Muscle layer of duodenum (tissue), 2 donors: ENCODE results near the gene OSBPL1A.
A peak's percentile ranks its signal among the peaks of the same experiment; 100 is the strongest.

Experiments
- H3K27ac ChIP-seq: one replicate; pipeline ENCODE4 v1.7.0; 2013; ENCODE audit warnings: mild to moderate bottlenecking, low read length
- H3K27me3 ChIP-seq: one replicate; pipeline ENCODE4 v1.7.0; 2013; ENCODE audit warnings: low read depth, mild to moderate bottlenecking, control low read depth, low read length
- H3K36me3 ChIP-seq, 2 donors: one replicate each; pipeline ENCODE4 v1.7.0; 2013; ENCODE audit warnings: low read length in 2 of 2, control low read depth in 1 of 2, mild to moderate bottlenecking in 1 of 2; ENCODE audit not compliant: insufficient read depth in 2 of 2, control insufficient read depth in 1 of 2
- H3K4me1 ChIP-seq, 2 donors: one replicate each; pipeline ENCODE4 v1.7.0; 2013; ENCODE audit warnings: low read length in 2 of 2, mild to moderate bottlenecking in 2 of 2, control low read depth in 1 of 2, moderate library complexity in 1 of 2; ENCODE audit not compliant: insufficient read depth in 2 of 2, control insufficient read depth in 1 of 2
- H3K4me3 ChIP-seq, 2 donors: one replicate each; pipeline ENCODE4 v1.7.0; 2013; ENCODE audit warnings: low read length in 2 of 2, low read depth in 1 of 2, mild to moderate bottlenecking in 1 of 2
- H3K9me3 ChIP-seq, 2 donors: one replicate each; pipeline ENCODE4 v1.7.0; 2013; ENCODE audit warnings: low read length in 2 of 2, control low read depth in 1 of 2, mild to moderate bottlenecking in 1 of 2; ENCODE audit not compliant: control insufficient read depth in 1 of 2
- donor health status: healthy.

The OSBPL1A gene

GRCh38 chr18:24277516-24278195 lies 120.0 kb downstream of the OSBPL1A start:
- H3K9me3 ChIP-seq: no peaks in the 10 kb centered on the region
- no peak overlapping the region for H3K27ac ChIP-seq
- H3K4me1 ChIP-seq: peaks cover 6 to 8% of the 10 kb centered on the region in 2 donors
- H3K27me3 ChIP-seq: no peaks in the 10 kb centered on the region
- H3K4me3 ChIP-seq: no peak overlapping the region
- no peaks in the 10 kb centered on the region for H3K36me3 ChIP-seq

DNA sequence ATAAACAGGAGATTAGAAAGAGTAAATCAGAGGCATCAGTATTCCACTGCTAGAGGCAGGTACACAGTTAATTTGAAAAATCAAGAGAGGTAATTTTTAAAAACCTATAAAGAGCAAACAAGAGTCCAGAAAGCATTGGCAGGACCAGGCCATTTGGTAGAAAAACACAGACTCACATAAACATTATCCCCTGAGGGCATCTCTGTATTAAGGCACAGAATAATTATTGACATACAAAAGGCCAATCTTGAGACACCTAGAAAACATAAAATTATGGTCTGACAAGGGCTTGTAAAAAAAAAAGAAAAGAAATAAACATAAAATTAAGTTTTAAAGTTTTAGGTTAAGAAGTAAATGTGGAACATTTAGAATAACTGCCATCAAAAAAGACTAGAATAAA lies 120.6 kb downstream of the OSBPL1A start:
- no peaks in the 10 kb centered on the region for H3K9me3 ChIP-seq
- peaks cover 10 to 13% of the 10 kb centered on the region in 2 donors for H3K4me1 ChIP-seq
- no peaks in the 10 kb centered on the region for H3K27me3 ChIP-seq
- H3K4me3 ChIP-seq: no peak overlapping the region
- H3K36me3 ChIP-seq: no peaks in the 10 kb centered on the region
- no peak overlapping the region for H3K27ac ChIP-seq

- no peak overlapping the region for H3K27ac ChIP-seq
- no peak overlapping the region for H3K4me3 ChIP-seq
- no peaks in the 10 kb centered on the region for H3K9me3 ChIP-seq
- H3K36me3 ChIP-seq: no peaks in the 10 kb centered on the region
- peaks cover 10 to 18% of the 10 kb centered on the region in 2 donors for H3K4me1 ChIP-seq
- H3K27me3 ChIP-seq: no peaks in the 10 kb centered on the region
Observed at GRCh38 chr18:24274837-24275236, 122.8 kb downstream of the OSBPL1A start.

DNA sequence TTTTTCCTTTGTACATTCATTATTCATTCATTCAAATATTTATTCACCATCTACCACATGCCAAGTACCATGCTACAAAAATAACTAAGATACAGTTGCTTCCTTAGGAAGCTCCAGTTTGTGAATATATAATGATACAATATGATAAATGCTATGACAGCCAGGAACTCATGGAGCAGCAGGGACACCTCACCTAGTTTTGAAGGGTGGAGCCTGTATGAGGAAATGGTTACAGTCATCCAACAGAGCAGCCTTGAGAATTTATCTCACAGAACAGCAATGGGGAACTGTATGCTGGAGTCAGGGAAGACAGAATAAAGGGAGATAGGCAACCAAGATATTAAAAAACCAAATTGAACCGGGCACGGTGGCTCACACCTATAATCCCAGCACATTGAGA lies 124.0 kb downstream of the OSBPL1A start:
- Histone ChIP-seq H3K36me3 (no peaks in the 10 kb centered on the region), H3K4me1 (peaks cover 10 to 26% of the 10 kb centered on the region in 2 donors), H3K4me3 (no peak overlapping the region), H3K27me3 (no peaks in the 10 kb centered on the region), H3K27ac (no peak overlapping the region), H3K9me3 (no peaks in the 10 kb centered on the region)

GRCh38 chr18:24272229-24272525 lies 125.4 kb downstream of the OSBPL1A start:
- Histone ChIP-seq H3K4me1 (peaks cover 10 to 26% of the 10 kb centered on the region in 2 donors), H3K36me3 (no peaks in the 10 kb centered on the region), H3K27me3 (no peaks in the 10 kb centered on the region), H3K4me3 (peak overlapping the region; percentile 75 to 81), H3K9me3 (no peaks in the 10 kb centered on the region), H3K27ac (peak overlapping the region; percentile 92)

DNA sequence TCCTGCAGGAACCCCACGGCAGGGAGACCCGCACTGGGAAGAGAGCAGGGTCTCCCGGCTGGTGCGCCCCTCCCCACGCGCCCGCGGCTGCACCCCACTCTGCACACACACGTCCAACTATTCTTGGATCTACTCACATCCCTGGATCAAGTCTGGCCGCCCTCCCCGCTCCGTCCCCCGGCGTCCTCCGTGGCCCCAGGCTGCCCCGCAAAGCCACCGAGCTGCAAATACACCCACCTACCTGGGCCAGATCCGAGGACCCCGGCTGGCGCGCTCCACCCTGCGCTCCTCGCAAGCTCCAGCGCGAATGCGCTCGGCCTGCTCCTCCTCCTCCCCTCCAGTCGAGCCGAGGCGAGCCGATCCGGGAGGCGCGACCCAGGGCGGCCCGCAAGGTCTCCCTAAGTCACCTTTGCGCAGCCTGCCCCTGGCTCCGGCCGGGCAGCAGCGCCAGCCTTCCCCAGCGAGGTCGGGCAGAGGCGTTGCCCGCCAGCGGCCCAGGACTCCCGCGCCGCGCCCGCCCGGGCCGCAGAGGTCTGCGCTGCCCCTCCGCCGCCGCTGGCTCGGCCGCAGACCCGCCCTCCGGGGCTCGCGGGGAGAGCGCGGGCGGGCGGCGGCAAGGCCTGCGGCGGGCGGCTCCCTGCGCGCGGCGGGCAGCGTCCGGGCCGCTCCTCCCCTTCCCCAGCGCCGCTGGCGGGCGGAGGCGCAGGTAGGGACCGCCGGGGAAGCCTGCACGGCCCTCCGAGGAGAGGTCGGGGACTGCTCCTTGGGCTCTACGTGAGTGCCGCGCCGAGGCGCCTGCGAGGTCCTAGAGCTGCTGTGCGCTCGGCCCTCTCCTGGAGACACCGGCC lies 126.0 kb downstream of the OSBPL1A start:
- Histone ChIP-seq H3K9me3 (no peaks in the 10 kb centered on the region), H3K27ac (peak overlapping the region; percentile 92), H3K27me3 (no peaks in the 10 kb centered on the region), H3K4me1 (peaks cover 10 to 26% of the 10 kb centered on the region in 2 donors), H3K4me3 (peak overlapping the region; percentile 75 to 81), H3K36me3 (no peaks in the 10 kb centered on the region)

- H3K9me3 ChIP-seq: no peaks in the 10 kb centered on the region
- H3K36me3 ChIP-seq: no peaks in the 10 kb centered on the region
- peak overlapping the region; percentile 61 to 81 for H3K4me3 ChIP-seq
- H3K4me1 ChIP-seq: peaks cover 10 to 29% of the 10 kb centered on the region in 2 donors
- peak overlapping the region; percentile 58 for H3K27ac ChIP-seq
- no peaks in the 10 kb centered on the region for H3K27me3 ChIP-seq
Observed at GRCh38 chr18:24270937-24271380, 126.7 kb downstream of the OSBPL1A start.

DNA sequence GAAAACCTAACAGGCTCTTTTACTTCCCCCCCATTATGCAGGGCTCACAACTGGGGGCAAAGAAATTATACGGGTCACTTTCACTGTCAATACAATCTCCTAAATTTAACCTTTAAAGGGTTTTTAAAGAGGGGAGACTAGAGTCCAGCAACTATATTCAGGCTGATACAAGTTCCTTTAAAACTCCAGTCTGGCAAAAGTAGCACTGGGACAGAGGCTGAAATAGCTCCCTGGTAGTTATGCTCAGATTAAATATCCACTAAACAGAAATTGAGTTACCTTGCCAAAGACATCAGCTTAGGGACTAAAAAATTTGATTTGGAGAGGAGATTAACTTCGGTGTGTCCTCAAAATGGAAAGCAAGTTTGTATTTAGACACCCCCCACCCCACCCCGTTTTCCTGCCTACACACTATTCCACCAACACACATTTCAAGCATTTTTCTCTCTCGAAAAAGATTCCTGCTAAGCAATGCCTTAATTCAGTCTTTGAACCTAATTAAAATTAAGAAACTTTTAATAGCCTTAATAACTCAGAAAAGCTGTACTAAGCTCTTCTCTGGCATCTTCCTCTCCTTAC lies 127.2 kb downstream of the OSBPL1A start:
- Histone ChIP-seq H3K4me3 (peak overlapping the region; percentile 61 to 81), H3K36me3 (no peaks in the 10 kb centered on the region), H3K27ac (peak overlapping the region; percentile 58), H3K4me1 (peaks cover 10 to 34% of the 10 kb centered on the region in 2 donors), H3K9me3 (no peaks in the 10 kb centered on the region), H3K27me3 (no peaks in the 10 kb centered on the region)

GRCh38 chr18:24268784-24269550 lies 128.7 kb downstream of the OSBPL1A start:
- Histone ChIP-seq H3K36me3 (no peaks in the 10 kb centered on the region), H3K27ac (peak overlapping the region; percentile 19), H3K9me3 (no peaks in the 10 kb centered on the region), H3K4me1 (peaks cover 10 to 36% of the 10 kb centered on the region in 2 donors), H3K27me3 (no peaks in the 10 kb centered on the region), H3K4me3 (peak overlapping the region in 1 of 2 donors; percentile 16)

GRCh38 chr18:24267878-24268277 lies 129.7 kb downstream of the OSBPL1A start:
- H3K4me3 ChIP-seq: no peak overlapping the region
- H3K36me3 ChIP-seq: no peaks in the 10 kb centered on the region
- no peaks in the 10 kb centered on the region for H3K9me3 ChIP-seq
- H3K4me1 ChIP-seq: peaks cover 4 to 29% of the 10 kb centered on the region in 2 donors
- H3K27me3 ChIP-seq: no peaks in the 10 kb centered on the region
- no peak overlapping the region for H3K27ac ChIP-seq

GRCh38 chr18:24266131-24266530 lies 131.5 kb downstream of the OSBPL1A start:
- Histone ChIP-seq H3K36me3 (no peaks in the 10 kb centered on the region), H3K9me3 (no peaks in the 10 kb centered on the region), H3K4me3 (no peak overlapping the region), H3K4me1 (peaks cover 0 to 37% of the 10 kb centered on the region in 2 donors), H3K27ac (no peak overlapping the region), H3K27me3 (no peaks in the 10 kb centered on the region)
